GM12878 (cell line): Measurements from ENCODE around the gene SYT12. TPM values are rescaled to one million over a fixed set of nuclear protein-coding genes. Genes with fewer than 3 reads are reported as not detected.
A peak's percentile ranks its signal among the peaks of the same experiment; 100 is the strongest.

Source experiments
- ATAC-seq: fragments of 200-7000 bp; cut with Tn5 transposase; 3 replicates; pipeline ENCODE4 v1.9.1; 2020; ENCODE audit warnings: mild to moderate bottlenecking, moderate library complexity
- BruUV-seq: library from RNA; stranded (reverse); fragments of 400-500 nt; replicated peaks from 2 replicates; lab custom pipeline; 2021; lab: Mats Ljungman, UMichigan
- CTCF ChIA-PET: fragments of 300-600 bp; sonication (Branson Sonifier 250); formaldehyde crosslinking; extraction: SDS; loops from one replicate; lab custom pipeline; 2021; ENCODE audit warnings: inconsistent platforms; lab: Yijun Ruan, JAX
- POLR2A ChIA-PET: fragments of 350-600 bp; formaldehyde crosslinking; extraction: SDS; loops from one replicate; lab custom pipeline; 2021; ENCODE audit warnings: inconsistent platforms; lab: Charles Lee
- RAD21 ChIA-PET: fragments of 300-600 bp; sonication (Branson Sonifier 250); formaldehyde crosslinking; loops from one replicate; lab custom pipeline; 2023; ENCODE audit warnings: antibody characterized with exemption; ENCODE audit not compliant: unreplicated experiment; lab: Charles Lee
- SMC1A ChIA-PET: fragments of 300-600 bp; sonication (Branson Sonifier 250); formaldehyde crosslinking; loops from one replicate; lab custom pipeline; 2023; ENCODE audit not compliant: unreplicated experiment, uncharacterized antibody; lab: Charles Lee
- DNase-seq: peaks from one replicate; pipeline ENCODE4 v3.0.0-alpha.2; 2011; ENCODE audit warnings: low read depth, low spot score
- FAIRE-seq: peaks from 3 replicates; lab custom pipeline; 2011; peaks lifted over from hg19 to GRCh38; lab: Jason Lieb, UNC
- H2AFZ ChIP-seq: 2 replicates; pipeline ENCODE4 v1.6.0; 2011; ENCODE audit warnings: low read depth, low read length, control low read depth; ENCODE audit not compliant: control insufficient read depth
- H3K27ac ChIP-seq: 2 replicates; pipeline ENCODE4 v1.5.1; 2011; ENCODE audit warnings: control low read depth; ENCODE audit not compliant: control insufficient read depth, insufficient read depth
- H3K27me3 ChIP-seq, 2 experiments: replicated peaks in 1 of 2; 2 replicates each; pipeline versions ENCODE4 v1.6.0 to v1.6.1; 2011; ENCODE audit warnings: low read length in 1 of 2; ENCODE audit not compliant: control insufficient read depth in 2 of 2, insufficient read depth in 2 of 2
- H3K36me3 ChIP-seq, 2 experiments: 2 replicates each; pipeline ENCODE4 v1.5.1; 2011; ENCODE audit warnings: low read length in 1 of 2; ENCODE audit not compliant: control insufficient read depth in 2 of 2, insufficient read depth in 2 of 2
- H3K4me1 ChIP-seq: 2 replicates; pipeline ENCODE4 v1.6.1; 2011; ENCODE audit warnings: mild to moderate bottlenecking, low read length, moderate library complexity, mixed read lengths; ENCODE audit not compliant: control insufficient read depth, insufficient read depth
- H3K4me2 ChIP-seq: 2 replicates; pipeline ENCODE4 v1.6.0; 2011; ENCODE audit warnings: control low read depth; ENCODE audit not compliant: control insufficient read depth, insufficient read depth
- H3K4me3 ChIP-seq: fragments of 200-600 bp; sonication (generic); 2 replicates; pipeline ENCODE4 v1.5.1; 2016
- H3K79me2 ChIP-seq: 2 replicates; pipeline ENCODE4 v1.6.0; 2011; ENCODE audit warnings: low read length; ENCODE audit not compliant: control insufficient read depth, insufficient read depth
- H3K9ac ChIP-seq: 2 replicates; pipeline ENCODE4 v1.8.0; 2011; ENCODE audit warnings: low read length, control low read depth, mixed read lengths; ENCODE audit not compliant: control insufficient read depth, insufficient read depth
- H3K9me3 ChIP-seq: replicated peaks from 3 replicates; pipeline ENCODE4 v1.5.1; 2011; ENCODE audit warnings: mild to moderate bottlenecking, low read length; ENCODE audit not compliant: control insufficient read depth, insufficient read depth
- H4K20me1 ChIP-seq: 2 replicates; pipeline ENCODE4 v1.6.0; 2011; ENCODE audit not compliant: control insufficient read depth, insufficient read depth
- BMI1 ChIP-seq: fragments of 450-650 bp; IDR thresholded peaks from 2 replicates; pipeline ENCODE4 v1.6.1; 2016; ENCODE audit warnings: mild to moderate bottlenecking, moderate library complexity, borderline replicate concordance
- CBX5 ChIP-seq: sonication (generic); IDR thresholded peaks from 2 replicates; pipeline ENCODE4 v1.6.1; 2016; ENCODE audit warnings: low read depth, moderate library complexity, mild to moderate bottlenecking, inconsistent platforms
- ELK1 ChIP-seq: IDR thresholded peaks from 2 replicates; pipeline ENCODE4 v1.6.1; 2012; ENCODE audit warnings: low read depth, low read length, improper control_type of control experiment
- ETV6 ChIP-seq, 2 experiments: fragments of 450-650 bp in 1 of 2; IDR thresholded peaks in 1 of 2; conservative IDR thresholded peaks in 1 of 2; 2 replicates each; pipeline ENCODE4 v1.6.1; 2014; ENCODE audit warnings: antibody characterized with exemption in 1 of 2, borderline replicate concordance in 1 of 2, low read depth in 1 of 2, mild to moderate bottlenecking in 1 of 2, moderate library complexity in 1 of 2
- HDAC6 ChIP-seq: fragments of 200-600 bp; sonication (generic); IDR thresholded peaks from one replicate; pipeline ENCODE4 v1.8.0; 2017; ENCODE audit warnings: antibody characterized with exemption; ENCODE audit not compliant: unreplicated experiment
- NFYB ChIP-seq: IDR thresholded peaks from 2 replicates; pipeline ENCODE4 v1.6.1; 2011; ENCODE audit warnings: low read depth, mild to moderate bottlenecking, low read length, improper control_type of control experiment, moderate library complexity; ENCODE audit not compliant: insufficient read depth
- NRF1 ChIP-seq: conservative IDR thresholded peaks from 2 replicates; pipeline ENCODE4 v1.6.1; 2011; ENCODE audit warnings: mild to moderate bottlenecking, low read depth, low read length, improper control_type of control experiment
- PAX5 ChIP-seq: IDR thresholded peaks from 2 replicates; pipeline ENCODE4 v1.6.1; 2011; ENCODE audit warnings: low read depth, low read length, borderline replicate concordance
- RB1 ChIP-seq: fragments of 450-650 bp; formaldehyde crosslinking; IDR thresholded peaks from 2 replicates; pipeline ENCODE4 v1.6.1; 2017; ENCODE audit warnings: mild to moderate bottlenecking, borderline replicate concordance
- RBBP5 ChIP-seq: fragments of 200-600 bp; sonication (generic); conservative IDR thresholded peaks from 2 replicates; pipeline ENCODE4 v1.6.1; 2016
- TARDBP ChIP-seq: IDR thresholded peaks from 2 replicates; pipeline ENCODE4 v1.6.1; 2016; ENCODE audit warnings: borderline replicate concordance
- USF1 ChIP-seq: IDR thresholded peaks from 2 replicates; pipeline ENCODE4 v1.6.1; 2011; ENCODE audit warnings: borderline replicate concordance, low read depth, mild to moderate bottlenecking, moderate library complexity, mixed read lengths, low read length; ENCODE audit not compliant: insufficient read depth; ENCODE audit errors: extremely low read length
- ZBTB40 ChIP-seq: fragments of 450-650 bp; IDR thresholded peaks from 2 replicates; pipeline ENCODE4 v1.6.1; 2016; ENCODE audit warnings: mild to moderate bottlenecking, moderate library complexity, borderline replicate concordance
- ZNF207 ChIP-seq: fragments of 450-650 bp; IDR thresholded peaks from 2 replicates; pipeline ENCODE4 v1.6.1; 2014; ENCODE audit warnings: antibody characterized with exemption, mild to moderate bottlenecking, borderline replicate concordance
- WGBS: methylation state at CpG from one replicate; pipeline ENCODE4 v1.1.6; 2016; ENCODE audit warnings: low lambda C conversion rate; ENCODE audit not compliant: insufficient replicate concordance, insufficient coverage; ENCODE audit errors: missing lambda C conversion rate; 5-methylcytosine and 5-hydroxymethylcytosine counted together
- in situ Hi-C: fragments of 300-500 bp; cut with MboI; formaldehyde crosslinking; loops from 9 replicates; pipeline ENCODE4 v1.14.3; 2018; ENCODE audit warnings: mixed read lengths
- intact Hi-C: fragments of 100-400 bp; cut with micrococcal nuclease; formaldehyde crosslinking; loops from one replicate; pipeline ENCODE4 v1.14.2; 2022; ENCODE audit not compliant: unreplicated experiment
- polyA plus RNA-seq, 11 experiments: library from polyadenylated mRNA; depleted of rRNA in 4 of 11; unstranded in 6 of 11; stranded (reverse) in 5 of 11; fragments of >200 nt; fragmentation: Nextera tagmentation in 4 of 11; fragmentation: Illumina TruSeq in 1 of 11; extraction: Ambion mirVana in 4 of 11; extraction: Trizol in 1 of 11; gene quantifications; 1 replicate in 1 of 11; 2 replicates in 10 of 11; pipeline versions ENCODE4 v1.2.1 to v1.2.3, GENCODE V29; 2011 to 2016; ENCODE audit warnings: inconsistent platforms in 2 of 11, missing spikeins in 2 of 11, low read depth in 1 of 11
- total RNA-seq, 4 experiments: library from RNA; depleted of rRNA in 3 of 4; stranded (reverse); fragments of >200 nt in 3 of 4; fragmentation: Illumina TruSeq in 1 of 4; extraction: Trizol in 1 of 4; gene quantifications; 2 replicates each; pipeline versions ENCODE4 v1.2.1 to v1.2.3, GENCODE V29; 2013 to 2021

The SYT12 gene
- total and polyA plus RNA-seq, 10 of the 15 experiments (the other 5 are each of a cell fraction or from before 2014, with no cell fraction given): 0.02 to 2.3 (median 0.84) TPM; not detected in 1

GRCh38 chr11:67054836-67055523 lies 32.0 kb downstream of the SYT12 start:
- FAIRE-seq (no peak), DNase-seq (no peak), ATAC-seq (peak; percentile 34)
- BruUV-seq: no TSS peak
- Histone ChIP-seq H3K9ac (no peak overlapping the region), H3K4me3 (no peak overlapping the region), H3K27me3 (no peaks in the 10 kb centered on the region), H2AFZ (no peak overlapping the region), H3K9me3 (no peaks in the 10 kb centered on the region), H4K20me1 (no peaks in the 10 kb centered on the region), H3K27ac (no peak overlapping the region), H3K36me3 (no peaks in the 10 kb centered on the region), H3K79me2 (no peaks in the 10 kb centered on the region), H3K4me2 (no peak overlapping the region), H3K4me1 (peaks cover 10% of the 10 kb centered on the region)
- RAD21 ChIA-PET: interaction anchor here (0.5 to 1.3 kb wide), 4 partner anchors 18 to 263 kb away, joined by 3 to 6 read pairs (median 4); no protein-coding TSS in a partner anchor
- intact Hi-C loops: no loop called here
- in situ Hi-C loops: no loop called here
- POLR2A ChIA-PET: no interaction called here
- WGBS: 45% methylated on average over 10 of the region's 10 CpGs
- SMC1A ChIA-PET: interaction anchor here (0.6 to 1.7 kb wide), 3 partner anchors 19 to 262 kb away, joined by 3 to 6 read pairs (median 4); no protein-coding TSS in a partner anchor
- CTCF ChIA-PET: interaction anchor here (0.6 to 5.9 kb wide), 10 partner anchors 13 to 327 kb away, joined by 3 to 55 read pairs (median 4); no protein-coding TSS in a partner anchor
- TF ChIP-seq HDAC6: no peak
- no peak for TF ChIP-seq NFYB
- TF ChIP-seq CBX5: no peak
- no peak for TF ChIP-seq NRF1
- no peak for TF ChIP-seq ETV6 (conservative IDR thresholded peaks at IDR 0.05 in 1 of 2, IDR thresholded peaks at IDR 0.05 in 1 of 2; ENCODE audit: borderline replicate concordance in 1 of 2, low read depth in 1 of 2)
- no peak for TF ChIP-seq PAX5
- no peak for TF ChIP-seq ZNF207
- TF ChIP-seq RB1: no peak
- TF ChIP-seq USF1: no peak
- TF ChIP-seq TARDBP: no peak
- no peak for TF ChIP-seq ELK1
- TF ChIP-seq ZBTB40: no peak
- no peak for TF ChIP-seq BMI1
- TF ChIP-seq RBBP5: no peak
